HG03066 (cell line): Measurements from ENCODE around the gene LCOR.

ENCODE experiments used
- ATAC-seq: cut with Tn5 transposase; IDR thresholded peaks from one replicate; pipeline ENCODE4 v1.9.1; 2021; ENCODE audit warnings: low read depth; ENCODE audit not compliant: unreplicated experiment

The LCOR gene

DNA sequence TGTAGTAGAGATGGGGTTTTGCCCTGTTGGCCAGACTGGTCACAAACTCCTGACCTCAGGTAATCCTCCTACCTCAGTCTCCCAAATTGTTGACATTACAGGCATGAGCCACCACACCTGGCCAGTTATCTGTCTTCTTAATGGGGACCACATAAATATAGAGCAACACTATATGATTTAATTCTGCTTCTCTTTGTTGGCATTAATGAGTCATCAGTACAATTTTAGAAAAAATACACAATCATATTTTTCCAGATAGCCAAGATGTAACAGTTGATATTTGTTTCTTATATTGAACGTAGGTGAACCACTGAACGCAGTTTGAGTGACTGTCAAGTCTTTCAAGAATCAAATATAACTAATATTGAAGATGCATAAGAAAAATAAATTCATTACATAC, 48.5 kb downstream of the LCOR start:
- ATAC-seq = no peak

DNA sequence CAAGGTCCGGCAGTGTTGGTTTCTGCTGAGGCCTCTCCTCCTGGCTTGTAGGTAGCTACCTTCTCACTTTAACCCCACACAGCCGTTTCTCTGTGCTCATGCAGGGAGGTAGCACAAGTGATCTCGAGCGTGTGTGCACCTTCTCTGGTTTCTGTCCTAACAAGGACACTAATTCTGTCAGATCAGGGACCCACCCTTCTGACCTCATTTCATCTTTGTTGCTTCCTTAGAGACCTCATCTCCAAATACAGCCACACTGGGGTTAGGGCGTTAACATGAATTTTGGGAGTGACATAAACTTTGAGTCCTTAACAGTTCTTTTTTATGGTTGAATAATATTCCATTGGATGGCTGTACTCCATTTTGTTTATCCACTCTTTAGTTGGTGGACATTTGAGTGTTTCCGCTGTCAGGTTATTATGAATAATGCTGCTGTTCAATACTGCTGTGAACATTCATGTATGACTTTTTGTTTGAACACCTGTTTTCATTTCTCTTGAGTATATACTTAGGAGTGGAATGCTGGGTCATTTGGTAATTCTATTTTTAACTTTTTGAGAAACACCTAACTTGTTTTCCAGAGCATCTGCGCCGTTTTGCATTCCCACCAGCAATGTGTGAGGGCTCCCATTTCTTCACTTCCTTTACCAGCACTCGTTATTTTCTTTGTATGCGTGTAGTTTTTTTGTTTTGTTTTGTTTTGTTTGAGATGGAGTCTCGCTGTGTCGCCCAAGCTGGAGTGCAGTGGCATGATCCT, 57.5 kb downstream of the LCOR start:
- no peak for ATAC-seq

DNA sequence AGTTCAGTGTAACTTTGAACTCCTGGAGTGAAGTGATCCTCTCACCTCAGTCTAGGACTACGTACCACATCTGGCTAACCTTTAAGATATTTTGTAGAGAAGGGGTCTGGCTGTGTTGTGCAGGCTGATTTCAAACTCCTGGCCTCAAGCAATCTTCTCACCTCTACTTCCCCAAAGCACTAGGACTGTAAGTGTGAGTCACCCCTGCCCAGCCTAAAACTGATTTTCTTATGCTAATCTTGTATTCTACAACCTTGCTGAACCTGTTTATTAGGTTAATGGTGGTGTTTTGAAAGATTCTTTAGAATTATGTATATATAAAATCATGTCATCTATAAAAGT, 58.0 kb downstream of the LCOR start:
- no peak for ATAC-seq

DNA sequence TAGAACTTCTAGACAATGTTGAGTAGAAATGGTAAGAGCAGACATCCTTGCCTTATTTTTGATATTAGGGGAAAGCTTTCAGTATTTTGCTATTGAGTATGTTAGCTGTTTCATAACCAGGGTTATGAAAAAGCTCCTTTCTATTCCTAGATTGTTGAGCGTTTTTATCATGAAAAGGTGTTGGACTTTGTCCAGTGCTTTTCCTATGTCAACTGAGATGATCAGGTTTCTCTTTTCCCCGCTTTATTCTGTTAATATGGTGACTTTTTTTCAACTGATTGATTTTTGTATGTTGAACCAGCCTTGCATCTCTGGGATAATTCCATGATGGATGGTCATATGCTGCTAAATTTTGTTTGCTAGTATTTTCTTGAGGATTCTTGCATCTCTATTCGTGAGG, 58.5 kb downstream of the LCOR start:
- ATAC-seq = no peak

DNA sequence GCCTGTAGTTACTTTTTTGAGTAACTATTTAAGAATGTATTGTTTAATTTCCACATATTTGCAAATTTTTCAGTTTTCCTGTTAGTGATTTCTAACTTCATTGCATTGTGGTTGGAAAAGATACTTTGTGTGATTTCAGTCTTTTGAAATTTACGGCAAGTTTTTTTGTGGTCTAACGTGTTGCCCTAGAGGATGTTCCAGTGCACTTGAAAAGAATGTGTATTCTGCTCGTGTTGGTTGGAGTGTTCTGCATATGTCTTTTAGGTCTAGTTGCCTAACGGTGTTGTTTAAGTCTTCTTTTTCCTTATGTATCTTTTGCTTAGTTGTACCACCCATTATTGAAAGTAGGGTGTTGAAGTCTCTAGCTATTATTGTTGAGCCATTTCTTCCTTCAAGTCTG, 59.7 kb downstream of the LCOR start:
- no peak for ATAC-seq

DNA sequence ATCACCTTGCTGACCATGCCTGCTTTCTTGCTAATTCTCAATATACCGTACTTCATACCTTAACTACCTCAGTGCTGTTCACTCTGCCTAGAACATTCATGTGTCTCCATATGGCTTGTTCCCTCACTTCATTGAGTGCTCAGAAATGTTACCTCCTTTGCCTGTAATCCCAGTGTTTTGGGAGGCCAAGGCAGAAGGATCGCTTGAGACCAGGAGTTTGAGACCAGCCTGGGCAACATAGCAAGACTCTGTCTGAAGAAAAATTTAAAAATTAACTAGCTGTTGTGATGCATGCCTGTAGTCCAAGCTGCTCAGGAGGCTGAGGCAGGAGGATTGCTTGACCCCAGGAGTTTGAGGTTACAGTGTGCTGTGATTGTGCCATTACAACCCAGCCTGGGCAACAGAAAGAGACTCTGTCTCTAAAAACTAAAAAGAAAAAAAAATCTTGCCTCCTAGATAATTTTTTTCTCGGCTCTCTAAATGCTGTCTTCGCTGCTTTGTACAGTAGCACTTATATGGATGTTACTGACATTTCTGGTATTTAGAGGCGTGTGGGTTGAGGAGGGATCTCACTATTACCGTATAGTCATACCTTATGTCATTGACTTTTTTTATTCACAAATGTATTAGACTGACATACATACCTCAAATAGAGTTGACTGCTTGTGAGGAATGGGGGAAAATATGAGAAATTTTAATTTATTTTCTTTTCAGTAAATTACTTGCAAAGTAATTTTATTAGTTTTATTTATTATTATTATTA, 63.7 kb downstream of the LCOR start:
- no peak for ATAC-seq

DNA sequence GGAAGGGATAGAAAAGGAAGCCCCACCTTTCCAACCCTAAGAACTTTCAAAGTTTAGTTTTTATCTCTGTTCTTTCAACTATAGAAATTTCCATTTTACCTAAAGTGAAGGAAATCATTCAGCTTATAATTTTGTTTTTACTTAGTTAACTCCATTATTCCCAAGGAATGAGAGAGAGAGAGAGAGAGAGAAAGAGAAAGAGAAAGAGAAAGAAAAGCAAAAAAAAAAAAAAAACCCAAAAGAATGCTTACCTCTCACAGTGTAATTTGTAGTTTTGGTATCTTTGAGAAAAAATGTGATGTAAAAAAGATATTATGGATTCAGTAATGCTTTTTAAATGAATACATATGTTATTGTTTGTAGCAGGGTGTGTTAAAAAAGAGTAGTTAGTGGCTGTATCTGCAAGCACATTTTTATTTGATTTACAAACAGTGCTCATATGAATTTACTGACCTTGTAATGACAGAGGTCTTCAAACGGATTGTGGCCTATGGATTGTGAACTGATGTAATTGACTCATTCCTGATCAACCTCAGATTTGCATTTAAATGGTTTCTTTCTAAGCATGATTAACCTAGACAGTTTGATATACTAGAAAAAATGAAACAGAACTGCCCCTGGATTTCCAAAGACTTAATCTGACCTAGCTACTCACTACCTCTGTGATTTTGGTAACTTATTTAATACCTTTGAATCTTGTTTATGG, 64.9 kb downstream of the LCOR start:
- ATAC-seq = no peak

DNA sequence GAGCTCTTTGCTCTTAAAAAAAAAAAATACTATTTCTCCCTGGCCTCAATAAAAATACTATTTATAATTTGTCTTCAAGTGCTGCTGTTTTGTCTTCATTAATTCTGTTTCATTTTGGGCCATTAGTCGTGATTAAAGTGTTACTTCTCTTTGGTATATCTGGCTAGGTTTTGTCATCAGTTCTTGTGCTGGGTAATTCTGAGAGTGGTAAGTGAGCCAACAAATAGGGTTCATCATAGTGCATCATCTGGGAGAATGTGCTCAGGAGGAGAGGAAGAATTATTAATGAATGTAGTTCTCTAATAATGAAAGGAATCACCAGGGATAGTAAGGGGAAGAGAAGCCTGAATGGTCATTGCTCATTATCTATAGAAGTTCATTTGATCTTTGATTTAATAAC, 70.0 kb downstream of the LCOR start:
- ATAC-seq = no peak

DNA sequence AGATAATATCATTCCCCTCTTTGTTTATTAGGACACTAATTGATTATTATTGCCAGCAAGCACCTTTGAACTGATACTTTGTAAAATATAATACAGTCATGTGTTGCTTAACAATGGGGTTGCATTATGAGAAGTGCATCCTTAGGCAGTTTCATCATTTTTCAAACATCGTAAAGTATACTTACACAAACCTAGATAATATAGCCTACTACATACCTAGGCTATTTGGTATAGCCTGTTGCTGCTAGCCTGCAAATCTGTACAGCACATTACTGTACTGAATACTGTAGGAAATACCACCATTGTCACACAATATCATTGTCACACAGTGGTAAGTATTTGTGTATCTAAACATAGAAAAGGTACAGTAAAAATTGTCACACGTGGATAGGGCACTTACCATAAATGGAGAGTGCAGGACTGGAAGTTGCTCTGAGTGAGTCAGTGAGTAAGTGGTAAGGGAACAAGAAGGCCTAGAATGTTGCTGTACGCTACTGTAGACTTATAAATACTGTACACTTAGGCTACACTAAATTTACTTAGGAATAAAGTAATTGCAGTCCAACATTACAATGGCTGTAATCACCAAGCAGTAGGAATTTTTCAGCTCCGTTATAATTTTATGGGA, 70.7 kb downstream of the LCOR start:
- no peak for ATAC-seq

DNA sequence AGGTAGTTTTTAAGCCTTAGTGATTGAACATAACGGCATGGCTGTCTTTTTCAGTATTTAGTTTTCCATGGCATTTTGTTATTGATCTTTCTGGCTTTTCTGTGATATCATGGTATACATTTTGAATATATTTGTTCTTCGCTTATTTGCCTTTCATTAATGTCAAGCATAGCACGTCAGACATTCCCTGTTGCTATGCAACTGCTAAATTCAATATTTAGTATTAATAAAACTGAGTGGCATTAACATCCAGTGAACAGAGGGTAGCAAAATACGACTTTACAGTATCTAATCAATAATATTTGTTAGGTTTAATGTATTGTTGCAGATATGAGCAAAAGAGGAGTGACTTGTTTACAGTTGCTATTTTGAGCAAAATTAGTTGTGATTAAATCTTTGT, 72.5 kb downstream of the LCOR start:
- ATAC-seq = no peak

DNA sequence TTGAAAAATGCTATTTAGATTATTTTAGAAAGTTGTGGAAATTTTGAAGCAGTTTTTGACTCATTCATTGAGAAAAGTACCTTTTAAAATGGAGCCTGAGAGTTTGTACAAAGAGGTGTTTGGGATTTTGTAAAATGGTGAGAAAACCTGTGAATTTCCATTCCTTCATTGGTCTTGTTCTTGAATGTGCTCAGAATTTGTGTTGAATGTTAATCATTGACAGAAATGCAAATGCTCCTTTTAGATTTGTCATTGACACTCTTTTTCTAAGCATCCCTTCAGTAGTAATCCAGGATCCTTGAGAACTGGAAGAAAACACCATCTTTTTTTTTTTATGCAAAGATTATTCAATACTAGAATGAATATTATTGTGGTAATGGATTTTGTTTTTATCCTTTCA, 74.8 kb downstream of the LCOR start:
- ATAC-seq = no peak

DNA sequence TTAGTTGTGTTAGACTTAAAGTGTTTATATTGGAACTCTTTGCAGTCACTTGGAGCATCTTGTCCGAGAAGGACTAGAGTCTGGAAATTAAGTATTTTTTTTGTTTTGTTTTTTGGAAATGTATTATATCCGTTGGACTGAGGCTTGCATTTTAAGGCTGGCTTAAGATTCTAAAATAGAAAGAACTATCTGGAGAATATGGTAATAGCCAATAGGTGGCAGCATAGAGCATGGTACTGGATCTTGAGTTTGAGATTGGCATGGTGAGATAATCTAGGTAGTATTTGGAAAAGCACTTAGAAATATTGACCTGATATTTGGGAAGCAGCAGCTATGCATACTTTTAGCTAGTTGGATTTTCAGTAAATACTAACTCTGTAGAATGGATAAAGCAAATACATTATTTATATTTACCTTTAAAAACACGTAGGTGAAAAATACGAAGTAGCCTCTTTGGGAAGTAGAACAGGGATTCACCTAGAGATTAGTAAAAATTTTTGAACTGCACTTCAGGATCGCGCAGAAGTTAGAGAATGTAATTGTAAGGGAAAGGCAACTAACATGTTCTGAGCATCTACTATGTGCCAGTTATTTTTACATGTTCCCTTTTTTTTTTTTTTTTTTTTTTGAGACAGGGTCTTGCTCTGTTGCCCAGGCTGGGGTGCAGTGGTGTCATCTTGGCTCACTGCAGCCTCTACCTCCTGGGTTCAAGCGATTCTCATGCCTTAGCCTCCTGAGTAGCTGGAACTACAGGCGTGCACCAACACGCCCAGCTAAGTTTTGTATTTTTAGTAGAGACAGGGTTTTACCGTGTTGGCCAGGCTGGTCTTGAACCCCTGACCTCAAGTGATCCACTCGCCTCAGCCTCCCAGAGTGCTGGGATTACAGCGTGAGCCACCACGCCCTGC, 78.6 kb downstream of the LCOR start:
- no peak for ATAC-seq

DNA sequence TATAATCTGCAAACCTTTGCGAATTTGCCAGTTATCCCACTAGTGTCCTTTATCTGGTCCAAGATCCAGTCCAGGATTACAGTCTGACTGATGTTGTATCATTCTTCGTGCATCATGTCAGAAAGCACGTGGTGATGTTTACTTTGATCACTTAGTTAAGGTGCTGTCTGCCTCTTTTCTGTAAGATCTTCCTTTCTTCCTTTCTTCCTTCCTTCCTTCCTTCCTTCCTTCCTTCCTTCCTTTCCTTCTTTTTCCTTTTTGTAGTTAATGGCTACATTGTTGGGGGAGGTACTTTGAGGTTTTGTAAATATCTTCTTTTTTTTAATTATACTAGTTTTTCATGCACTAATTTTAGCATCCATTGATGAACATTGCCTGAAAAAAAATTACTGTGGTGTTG, 80.3 kb downstream of the LCOR start:
- no peak for ATAC-seq

DNA sequence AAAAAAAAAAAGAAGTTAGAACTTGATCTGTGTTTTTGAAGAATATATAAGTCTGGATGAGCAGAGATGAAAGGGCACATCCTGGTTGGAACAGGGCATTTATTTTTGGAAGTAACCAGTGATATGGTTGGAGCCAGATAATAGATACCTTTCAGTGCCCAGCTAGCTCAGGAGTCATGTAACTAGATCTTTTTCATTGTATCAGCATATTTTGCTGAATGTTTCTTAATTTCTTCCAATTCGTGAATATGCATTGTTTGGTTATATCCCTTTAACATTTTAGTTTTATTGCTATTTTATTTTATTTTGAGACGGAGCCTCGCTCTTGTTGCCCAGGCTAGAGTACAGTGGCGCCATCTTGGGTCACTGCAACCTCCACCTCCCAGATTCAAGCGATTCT, 81.8 kb downstream of the LCOR start:
- ATAC-seq = no peak

DNA sequence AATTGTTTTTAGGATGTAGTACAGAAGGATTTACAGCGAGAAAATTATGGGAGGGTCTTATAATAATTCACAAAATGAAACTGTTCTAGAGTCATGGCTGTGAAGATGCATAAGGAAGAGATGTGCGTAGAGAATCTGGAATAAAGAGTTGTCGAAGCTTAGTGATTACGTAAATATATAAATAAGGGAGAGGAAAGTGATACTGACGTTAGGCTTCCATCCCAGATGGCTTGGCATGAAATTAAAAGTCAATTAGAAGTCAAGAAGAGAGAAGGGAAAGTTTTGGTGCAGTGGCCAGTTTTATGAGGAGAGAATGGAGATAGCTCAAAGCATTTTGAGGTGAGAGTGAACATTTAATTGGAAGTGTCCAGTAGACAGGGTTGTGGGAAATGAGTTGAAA, 85.5 kb downstream of the LCOR start:
- ATAC-seq = no peak

DNA sequence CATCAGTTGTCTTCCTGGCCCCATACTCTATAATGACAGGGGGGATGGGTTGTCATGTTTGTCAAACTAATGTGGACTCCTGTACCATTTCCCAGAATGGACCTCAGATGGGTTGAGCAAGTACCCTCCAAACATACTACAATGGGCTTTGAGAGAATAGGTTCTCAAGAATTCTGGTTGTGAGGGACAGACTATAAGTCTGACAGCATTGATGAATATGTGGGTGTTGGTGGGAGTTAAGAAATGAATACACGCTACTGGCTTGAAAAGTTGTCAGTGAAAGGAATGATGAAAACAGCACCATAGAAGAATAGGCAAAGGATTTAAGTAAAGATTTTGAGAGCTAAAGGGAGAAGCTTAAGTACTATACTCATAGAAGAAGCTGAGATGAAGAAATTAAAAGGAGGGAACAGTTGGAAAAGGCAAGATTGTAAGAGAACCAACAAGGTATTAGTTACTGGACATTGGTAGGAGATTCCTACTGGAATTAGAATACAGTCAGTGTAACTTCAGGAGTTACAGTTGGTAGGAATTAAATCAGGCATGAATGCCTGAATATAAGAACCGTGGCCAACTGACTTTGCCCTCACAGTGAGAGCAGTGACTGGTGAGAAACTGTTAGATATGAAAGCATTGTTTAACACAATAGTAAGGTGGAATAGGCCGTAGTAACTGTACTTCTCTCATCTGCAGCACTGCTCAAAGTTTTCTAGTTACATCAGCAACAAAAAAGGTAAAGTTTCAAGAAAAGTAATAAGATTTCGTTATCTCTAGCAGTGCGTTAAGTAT, 86.3 kb downstream of the LCOR start:
- ATAC-seq = no peak

DNA sequence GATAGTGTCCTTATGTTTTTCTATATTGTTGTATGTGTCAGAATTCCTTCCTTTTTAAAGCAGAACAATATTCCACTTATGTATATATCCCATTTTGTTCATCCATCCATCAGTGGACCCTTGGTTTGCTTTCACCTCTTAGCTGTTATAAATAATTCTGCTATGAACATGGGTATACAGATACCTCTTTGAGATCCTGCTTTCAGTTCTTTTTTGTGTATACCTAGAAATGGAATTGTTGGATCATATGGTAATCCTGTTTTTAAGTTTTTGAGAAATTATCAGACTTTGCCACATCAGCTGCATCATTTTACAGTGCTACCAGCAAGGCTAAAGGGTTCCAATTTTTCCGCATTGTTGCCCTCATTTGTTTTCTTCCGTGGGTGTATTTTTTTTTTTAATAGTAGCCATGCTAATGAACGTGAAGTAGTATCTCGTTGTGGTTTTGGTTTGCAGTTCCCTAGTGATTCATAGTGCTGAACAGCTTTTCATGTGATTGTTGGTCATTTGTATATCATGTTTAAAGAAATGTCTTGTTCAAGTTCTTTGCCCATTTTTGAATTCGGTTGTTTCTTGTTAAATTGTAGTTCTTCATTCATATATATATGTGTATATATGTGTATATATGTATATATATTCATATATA, 87.8 kb downstream of the LCOR start:
- ATAC-seq = no peak

DNA sequence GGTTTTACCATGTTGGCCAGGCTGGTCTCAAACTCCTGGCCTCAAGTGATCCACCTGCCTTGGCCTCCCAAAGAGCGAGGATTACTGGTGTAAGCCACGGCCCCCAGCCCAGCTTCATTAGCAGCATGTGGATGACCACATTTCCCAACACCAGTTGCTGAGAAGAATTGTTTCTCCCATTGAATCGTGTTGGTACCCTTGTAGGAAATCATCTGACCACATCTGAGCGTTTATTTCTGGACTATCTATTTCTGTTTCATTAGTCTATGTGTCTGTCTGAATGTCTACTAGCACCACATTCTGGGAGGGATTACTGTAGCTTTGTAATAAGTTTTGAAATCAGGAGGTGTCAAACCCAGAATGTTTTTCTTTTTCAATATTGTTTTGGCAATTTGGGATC, 89.6 kb downstream of the LCOR start:
- no peak for ATAC-seq
